NCI-H345 (cell line): ENCODE data around the gene TRIM71.
"Not testable (repeated sequence)": the region's sequence is repeated elsewhere in the genome, so short reads cannot be mapped to it uniquely, and the experiment has no call there.

Experiments
- DNase-seq: peaks from one replicate; lab custom pipeline; 2025; lab: John Stamatoyannopoulos, UW

The TRIM71 gene

DNA sequence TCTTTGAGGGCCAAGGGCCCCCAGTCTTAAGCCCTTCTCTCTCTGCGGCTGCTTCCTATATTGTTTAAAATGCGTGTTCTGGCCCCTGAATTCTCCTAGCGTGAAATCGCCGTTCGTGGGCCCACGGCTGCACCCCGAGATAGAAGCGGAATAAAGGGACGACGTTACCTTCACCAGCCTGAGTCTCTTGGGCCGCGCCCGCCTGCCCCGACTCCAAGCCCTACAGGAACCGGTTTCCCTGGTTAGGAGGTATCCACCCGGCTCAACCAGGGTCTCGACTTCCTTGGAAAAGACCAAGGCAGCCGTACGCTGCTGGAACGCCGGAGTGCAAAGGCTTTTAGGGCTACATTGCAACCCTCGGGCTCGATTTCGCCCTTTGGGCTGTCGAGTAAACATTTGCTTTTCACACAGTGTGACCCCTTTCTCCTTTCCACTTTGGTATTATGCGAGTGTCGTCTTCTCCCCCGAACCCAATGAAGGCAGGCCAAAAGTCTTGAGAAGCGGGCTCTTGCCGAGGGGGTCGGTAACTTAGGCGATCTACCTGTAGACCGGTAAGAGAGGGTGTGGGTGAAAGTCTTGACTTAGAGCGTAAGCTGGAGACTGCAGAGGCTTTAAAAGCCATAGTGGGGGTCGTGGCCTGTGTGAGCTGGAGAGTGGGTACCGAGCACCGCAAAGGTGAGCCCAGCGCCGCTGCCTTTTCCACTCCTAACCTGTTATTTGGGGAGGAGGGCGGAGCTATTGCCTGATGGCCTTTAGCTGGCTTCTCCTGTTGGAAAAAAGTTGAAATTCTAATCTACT, 2.0 kb downstream of the TRIM71 start:
- DNase-seq, result no peak

DNA sequence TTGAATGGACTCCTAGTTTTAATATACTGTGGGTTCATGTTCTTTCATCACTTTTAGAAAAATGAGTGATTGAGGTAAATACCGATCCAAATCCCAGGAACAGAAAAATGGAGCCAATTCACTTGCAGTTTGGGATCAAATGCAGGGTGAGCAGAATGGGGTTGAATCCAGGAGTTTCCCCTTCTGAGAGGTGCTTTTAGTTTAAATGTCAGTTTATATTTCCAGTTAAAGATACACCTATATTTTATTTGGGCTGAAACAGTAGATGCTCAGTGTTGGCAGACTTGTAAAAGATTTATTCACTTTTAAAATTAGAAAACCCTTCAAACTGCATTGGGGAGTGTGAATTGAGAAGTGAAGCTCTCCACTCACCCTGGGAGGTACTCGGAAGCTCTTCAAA, 2.6 kb downstream of the TRIM71 start:
- DNase-seq, result no peak

DNA sequence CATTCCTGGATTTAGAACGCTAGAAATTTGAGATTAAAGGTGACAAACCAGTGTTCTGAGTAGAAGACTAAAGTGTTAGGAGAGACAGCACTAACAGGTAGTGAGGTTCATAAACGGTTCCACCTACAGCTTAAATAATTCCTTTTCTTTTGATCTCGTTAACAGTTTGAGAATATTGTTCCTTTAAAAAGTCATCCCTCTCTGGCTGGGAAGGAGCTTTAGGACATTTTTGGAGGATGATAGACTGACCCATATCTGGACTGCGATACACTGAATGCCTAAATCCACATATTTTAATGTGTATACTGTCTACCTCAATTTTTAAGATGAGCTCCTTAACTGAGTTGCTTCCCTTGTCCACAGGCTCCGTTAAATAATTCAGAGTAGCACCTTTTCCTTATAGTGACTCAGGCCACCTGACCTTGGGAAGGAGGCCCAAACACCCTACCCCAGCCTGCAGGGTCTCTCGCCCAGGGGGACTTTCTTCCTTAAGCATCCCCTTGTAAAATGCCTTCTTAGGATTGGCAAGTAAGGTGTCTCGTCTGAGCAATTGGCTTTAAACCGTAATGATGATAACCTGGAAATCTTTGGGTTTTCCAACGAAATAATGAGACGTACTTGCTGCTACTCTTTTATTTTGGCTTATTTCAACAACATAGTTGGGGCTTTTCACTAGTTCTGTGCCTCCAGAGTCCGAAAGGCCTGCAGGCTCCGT, 3.3 kb downstream of the TRIM71 start:
- DNase-seq, result no peak

DNA sequence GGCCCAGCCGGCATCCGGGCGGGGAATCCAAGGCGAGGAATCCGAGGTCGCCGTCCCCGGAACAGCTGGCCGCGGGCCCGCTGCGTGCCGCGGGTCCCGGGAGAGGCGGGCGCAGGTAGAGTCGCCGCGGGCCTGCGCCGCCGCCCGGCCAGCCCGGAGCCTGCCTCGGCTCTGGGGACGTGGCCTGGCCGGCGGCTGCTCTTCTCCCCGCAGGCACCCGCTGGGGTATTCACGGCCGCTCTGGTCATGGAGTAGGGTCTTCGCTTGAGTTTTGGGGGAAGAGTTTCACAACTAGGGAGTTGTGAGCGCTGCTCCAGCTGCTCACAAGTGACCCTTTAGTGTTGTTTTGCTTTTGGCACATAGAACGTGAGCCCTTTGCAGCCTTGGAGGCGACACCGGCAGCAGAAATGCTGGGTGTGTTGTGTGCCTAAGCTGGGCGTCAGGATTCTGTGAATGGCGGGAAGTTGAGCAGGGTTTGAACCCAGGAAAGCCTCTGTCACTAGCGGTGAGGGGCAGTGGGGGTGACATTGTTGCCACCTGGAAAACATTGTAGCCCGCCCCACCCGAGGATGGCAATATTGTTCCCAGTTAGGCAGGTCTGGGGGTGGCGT, 4.0 kb downstream of the TRIM71 start:
- no peak for DNase-seq

DNA sequence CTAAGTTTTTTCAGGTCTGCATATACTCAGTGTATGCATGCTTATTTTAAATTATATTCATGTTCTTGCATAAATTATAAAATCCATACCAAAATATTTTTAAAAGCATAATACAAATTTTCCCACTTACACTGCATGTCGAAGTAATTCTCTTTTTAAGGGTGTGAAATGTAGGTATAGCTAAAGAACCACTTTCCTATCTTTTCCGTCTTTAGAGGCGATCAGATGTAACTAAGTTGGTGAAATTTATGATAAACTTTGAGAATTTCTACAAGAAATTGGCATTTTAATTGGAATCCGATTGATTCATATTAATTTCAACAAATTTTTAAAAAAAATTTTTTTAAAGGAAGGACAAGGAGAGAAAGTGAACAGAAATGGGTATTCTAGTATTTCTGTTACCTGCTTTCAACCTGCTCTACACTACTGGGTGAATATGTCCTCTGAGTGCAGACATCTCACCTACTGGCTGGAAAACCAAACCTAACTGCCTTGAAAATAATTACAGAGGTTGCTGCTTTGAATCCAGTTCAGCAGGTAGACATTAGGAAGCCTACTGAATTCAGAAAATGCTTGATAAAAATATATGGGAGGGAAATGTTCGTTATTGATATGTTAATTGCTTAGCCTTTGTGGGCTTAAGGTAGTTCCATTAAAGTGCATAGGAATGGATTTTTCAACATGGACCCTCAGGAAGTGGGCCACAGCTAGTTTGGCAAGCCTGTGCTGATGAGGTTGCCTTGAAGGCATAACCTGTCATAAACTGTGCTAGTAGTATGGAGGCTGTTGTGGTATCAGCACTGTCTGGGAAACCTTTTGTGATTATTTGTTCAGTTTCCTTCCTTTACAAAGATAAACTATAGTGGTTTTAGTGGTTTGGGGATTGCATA, 5.1 kb downstream of the TRIM71 start:
- no peak for DNase-seq

DNA sequence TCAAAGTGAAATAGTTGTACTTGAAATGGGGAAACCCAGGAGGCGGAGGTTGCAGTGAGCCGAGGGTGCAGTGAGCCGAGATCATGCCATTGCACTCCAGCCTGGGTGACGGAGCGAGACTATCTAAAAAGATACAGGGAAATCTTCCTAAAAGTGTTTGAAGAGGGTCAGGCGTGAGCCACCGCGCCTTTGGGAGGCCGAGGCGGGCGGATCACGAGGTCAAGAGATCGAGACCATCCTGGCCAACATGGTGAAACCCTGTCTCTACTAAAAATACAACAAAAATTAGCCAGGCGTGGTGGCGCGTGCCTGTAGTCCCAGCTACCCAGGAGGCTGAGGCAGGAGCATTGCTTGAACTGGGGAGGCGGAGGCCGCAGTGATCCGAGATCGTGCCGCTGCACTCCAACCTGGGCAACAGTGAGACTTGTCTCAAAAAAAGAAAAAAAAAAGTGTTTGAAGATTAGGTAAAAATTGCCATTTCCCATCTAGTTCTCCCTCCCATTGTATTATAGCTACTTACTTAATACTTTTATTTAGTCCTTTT, 5.9 kb downstream of the TRIM71 start:
- DNase-seq, result not testable (repeated sequence)

DNA sequence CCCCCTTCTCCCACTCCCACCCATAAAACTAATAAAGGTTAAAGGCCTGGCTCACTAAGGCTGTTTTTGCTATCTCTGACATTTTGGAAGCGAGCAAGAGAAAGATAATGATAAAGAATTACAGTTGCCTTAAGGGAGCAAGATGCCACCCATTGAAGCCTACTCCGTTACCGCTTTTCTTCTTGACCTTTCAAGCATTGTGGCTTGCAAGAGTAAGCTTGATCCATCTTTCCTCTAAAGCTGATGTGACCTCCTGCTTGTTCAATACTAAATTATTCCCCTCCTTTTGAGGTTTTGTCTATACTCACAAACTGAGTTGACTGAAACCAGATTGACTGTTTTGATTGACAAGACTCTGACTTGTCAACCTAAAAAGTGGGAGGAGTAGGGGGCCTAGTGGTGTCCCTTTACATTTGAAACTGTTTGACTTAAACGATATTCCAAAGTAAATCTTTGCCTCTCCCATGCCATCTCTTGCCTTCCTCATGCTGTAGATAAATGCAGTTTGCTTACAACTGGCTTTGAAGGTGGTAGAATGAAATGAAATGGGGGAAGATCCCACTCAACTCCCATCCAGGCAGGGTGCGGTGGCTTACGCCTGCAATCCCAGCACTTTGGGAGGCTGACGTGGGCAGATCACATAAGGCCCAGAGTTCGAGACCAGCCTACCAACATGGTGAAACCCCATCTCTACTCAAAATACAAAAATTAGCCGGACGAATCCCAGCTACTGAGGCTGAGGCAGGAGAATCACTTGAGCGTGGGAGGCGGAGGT, 8.0 kb downstream of the TRIM71 start:
- DNase-seq, result no peak

DNA sequence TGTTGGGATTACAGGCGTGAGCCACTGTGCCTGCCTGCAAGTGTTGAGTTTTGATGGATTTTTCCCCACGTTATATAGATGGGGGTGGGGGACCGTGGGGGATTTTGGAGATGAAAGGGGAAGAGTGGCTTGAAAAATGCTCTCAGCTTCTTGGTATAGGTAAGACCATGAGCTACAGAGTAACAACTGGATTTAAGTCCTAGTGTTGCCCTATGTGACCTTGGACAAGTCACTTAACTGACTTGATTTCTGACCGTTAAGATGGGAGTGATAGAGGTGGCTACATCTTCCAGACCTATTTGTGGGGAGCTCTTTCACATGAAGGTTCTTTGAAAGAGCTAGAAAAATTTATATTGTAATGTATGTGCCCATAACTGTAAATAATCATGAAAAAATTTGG, 13.3 kb downstream of the TRIM71 start:
- no peak for DNase-seq

DNA sequence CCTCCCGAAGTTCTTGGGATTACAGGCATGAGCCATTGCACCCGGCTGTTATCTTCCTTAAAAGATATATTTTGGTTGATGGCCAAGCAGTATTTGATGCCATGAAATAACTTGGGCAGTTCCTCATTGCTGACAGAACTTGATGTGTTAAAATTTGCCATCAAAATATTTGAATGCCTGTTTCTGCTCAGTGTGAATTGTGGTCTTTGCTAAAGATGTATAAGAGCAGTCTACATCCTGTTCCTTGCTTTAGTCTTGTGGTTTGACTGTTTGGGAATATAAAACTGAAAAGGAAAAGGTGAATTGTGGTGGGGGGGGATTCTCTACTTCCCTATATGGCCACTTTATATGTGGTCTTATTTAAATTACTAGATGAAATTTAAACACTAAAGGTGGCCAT, 14.0 kb downstream of the TRIM71 start:
- no peak for DNase-seq

DNA sequence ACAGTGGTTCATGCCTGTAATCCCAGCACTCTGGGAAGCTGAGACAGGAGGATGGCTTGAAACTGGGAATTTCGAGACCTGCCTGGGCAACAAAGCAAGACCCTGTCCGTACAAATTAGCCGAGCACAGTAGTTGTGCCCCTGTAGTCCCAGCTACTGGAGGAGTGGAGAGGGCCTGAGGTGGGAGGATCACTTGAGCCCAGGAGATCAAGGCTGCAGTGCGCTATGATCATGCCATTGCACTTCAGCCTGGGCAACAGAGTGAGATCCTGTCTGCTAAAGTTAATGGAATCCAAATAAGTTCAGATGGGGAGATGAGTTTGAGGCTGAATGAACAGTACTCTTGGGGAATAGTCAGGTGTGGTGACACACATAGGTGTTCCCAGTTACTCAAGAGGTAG, 14.4 kb downstream of the TRIM71 start:
- DNase-seq, result no peak

DNA sequence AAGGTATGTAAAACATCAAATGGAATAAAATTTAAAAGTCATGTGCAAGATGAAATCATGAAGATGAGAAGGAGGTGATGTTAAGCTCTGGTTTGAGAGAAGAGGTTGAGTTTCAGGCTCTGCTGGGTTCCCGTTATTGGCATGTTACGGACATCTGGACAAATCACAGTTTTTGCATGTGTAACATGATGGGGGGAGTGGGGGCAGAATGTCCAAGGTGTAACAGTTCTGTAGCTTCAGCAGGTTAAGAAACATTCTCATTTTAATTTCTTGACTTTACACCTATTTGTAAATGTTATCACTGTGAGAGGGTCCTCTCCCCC, 17.2 kb downstream of the TRIM71 start:
- no peak for DNase-seq

DNA sequence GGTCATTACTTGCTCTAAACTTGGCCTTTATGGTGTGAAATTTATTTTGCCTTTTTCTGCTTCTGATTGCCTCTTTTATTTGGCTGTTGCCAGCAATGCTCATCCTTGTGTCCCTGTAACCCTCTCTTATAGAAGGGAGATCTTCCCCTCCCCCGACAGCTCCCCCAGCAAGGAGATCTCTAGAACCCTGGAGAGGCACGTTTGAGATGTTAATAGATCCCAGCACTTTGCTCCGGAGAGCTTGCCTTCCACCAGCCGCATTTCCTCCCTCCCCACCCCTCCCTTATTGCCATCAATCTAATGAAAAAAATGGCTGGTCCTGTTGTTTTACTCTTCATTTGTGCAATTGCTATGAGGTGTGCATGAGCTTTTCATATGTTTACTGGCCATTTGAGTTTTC, 18.2 kb downstream of the TRIM71 start:
- DNase-seq, result no peak

DNA sequence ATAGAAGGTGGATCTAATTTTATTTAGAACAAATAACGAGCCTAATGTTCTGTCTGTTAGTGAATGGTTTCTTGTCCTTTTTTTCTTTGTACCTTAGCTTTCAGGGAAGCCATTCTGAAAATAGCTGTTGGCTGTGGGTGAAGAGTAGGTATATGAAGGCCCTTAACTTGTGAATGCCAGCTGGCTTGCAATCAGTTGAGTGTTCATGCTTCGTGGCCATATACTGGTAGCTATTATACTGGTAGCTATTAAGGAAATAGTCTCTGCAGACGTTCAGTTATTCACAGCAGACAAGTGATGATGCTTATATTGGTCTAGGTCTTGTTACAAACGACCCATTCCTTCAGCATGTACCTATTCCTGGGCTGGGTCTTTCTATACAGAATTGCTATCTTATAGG, 18.8 kb downstream of the TRIM71 start:
- DNase-seq, result no peak

DNA sequence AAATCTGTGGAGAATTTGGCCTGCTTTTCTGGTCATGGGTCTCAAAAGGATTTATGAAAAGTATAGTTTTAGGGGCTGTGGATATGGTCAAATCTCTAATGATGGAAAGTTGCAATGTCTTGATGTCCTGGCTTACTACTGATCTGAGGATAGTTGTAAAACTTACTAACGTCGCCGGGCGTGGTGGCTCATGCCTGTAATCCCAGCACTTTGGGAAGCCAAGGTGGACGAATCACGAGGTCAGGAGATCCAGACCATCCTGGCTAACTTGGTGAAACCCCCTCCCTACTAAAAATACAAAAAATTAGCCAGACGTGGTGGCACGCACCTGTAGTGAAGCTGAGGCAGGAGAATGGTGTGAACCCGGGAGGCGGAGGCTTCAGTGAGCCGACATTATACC, 19.6 kb downstream of the TRIM71 start:
- DNase-seq, result no peak

DNA sequence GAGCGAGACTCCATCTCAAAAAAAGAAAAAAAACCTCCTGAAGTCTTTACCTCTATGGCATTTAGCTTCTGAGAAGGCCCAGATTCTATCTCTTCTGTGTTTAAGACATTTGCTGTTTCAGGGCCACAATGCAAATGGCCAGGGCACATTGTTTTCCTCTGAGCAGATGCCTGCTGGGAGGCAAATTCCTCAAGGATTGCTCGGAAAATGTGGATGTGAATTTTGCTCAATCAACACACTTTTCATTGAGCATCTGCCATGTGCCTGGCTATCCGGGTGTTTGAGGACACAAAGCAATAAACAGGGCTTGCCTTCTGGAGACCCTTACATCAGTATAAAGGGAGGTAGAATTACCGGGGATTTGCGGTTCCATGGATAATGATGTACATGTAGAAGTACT, 20.0 kb downstream of the TRIM71 start:
- DNase-seq, result no peak

DNA sequence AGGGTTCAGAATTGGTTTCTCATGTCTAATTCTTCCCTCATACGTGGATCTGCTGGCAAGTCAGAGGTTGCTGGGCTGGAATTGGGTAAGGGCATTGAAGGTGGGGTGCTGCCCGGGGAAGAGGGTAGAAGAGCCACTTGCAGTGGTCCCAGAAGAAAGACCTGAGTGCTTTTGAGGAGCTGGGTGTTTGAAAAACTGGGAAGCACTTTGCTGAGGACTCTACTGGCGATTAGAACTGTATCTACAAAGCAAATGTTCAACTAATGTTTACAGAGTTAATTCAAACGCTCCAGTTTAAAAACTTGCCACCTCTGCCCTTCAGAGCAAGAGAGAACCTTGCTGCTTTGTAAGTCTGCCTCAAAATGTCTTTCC, 21.9 kb downstream of the TRIM71 start:
- no peak for DNase-seq

DNA sequence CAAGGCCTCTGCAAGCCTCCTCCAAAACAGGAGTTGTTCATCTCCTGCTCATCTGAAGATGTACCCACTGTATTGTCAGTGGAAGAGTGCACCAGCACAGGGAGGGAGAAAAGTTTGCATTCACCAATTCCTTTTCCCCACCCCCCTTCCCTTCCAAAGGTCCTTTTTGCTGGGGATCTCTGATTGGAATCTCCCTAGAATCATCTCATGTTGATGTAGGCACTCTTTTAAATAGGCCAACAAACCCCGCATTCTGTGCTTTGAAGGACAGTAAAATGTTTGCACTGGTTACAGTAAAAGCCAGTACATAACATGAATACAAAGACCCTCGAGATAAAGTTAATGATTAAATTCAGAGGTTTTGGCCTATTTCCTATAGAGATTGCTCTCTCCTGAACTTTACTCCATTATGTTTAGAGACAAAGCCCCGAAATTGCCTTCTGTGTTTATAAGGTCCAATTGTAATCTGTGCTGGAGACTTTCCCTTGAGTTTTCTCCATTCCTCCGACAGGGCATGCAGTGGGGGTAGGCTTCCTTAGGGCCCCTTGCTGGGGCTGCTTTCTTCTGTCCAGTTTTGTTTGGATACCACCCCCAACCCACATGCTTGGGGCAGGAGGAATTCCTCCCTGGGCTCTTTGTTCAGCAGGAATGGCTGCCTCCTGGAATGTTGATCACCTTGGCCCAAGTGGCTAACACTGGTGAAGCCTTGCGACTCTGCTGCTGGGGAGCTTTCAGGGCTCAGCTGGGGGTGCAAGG, 22.5 kb downstream of the TRIM71 start:
- DNase-seq, result no peak

DNA sequence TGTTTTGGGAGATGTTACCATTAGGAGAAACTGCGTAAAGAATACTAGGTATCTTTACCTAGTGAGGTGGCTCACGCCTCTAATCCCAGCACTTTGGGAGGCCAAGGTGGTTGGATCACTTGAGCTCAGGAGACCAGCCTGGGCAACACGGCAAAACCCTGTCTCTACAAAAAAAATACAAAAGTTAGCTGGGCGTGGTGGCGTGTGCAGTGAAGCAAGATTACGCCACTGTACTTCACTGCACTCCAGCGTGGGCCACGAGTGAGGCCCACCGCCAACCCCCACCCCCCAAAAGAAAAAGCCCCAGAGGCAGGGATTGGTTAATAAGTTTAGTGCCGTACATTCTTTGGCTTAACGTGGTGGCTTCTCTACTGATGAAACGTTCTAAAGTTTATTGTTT, 23.5 kb downstream of the TRIM71 start:
- DNase-seq, result no peak

DNA sequence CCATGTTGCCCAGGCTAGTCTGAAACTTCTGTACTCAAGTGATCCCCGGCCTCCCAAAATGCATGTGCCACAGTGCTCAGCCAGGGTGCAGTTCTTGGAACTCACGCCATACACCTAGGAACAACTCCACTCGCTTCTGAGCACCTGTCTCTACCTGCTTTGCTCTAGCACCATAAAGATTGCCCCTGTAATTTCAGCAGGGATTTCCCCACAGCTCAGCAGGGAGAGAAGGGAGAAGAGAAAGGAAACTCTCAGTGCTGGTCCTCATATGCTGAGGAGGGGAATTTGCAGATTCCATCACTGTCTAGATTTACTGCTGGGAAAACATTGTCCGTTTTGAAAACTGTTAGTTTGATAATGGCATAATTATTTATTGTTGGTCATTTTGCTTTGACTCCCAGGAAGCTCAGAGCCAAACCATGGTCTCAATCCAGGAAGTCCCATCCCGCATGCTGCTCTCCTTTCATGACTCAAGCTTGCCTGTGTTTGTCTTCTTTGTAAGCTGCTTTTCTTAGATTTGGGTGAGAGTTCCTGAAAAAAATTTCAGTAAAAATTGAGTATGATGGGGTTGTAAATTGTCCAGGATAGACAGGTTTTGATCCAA, 24.2 kb downstream of the TRIM71 start:
- DNase-seq, result no peak

DNA sequence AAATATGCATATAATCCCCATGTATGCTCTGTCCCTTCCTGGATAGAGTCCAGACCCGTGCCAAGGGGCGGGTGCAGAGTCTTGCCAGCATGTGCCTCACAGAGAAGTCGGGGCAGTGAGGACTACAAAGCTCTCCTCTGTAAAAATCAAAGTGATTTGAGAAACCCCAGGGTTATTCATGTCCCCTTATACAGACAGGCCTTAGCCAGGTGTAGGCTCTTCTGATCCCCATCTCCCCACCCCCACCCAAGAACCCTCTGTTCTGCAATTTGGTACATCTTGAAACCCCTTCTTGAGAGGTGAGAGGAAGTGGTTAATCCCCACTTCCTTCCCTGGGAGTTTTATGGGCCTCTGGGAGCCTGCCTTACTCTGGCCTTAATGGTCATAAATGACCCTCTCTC, 24.7 kb downstream of the TRIM71 start:
- DNase-seq, result no peak
